Esophagus muscularis mucosa (tissue), 4 donors: ENCODE results near the gene KCP. TPM values are rescaled to one million over a fixed set of nuclear protein-coding genes. Genes with fewer than 3 reads are reported as not detected.
A peak's percentile ranks its signal among the peaks of the same experiment; 100 is the strongest.
"Not testable (repeated sequence)": the region's sequence is repeated elsewhere in the genome, so short reads cannot be mapped to it uniquely, and the experiment has no call there.

Experiments
- DNase-seq: peaks from one replicate; pipeline ENCODE4 v3.0.0-alpha.2; 2017; ENCODE audit errors: extremely low spot score
- H3K27ac ChIP-seq, 4 donors: fragments of 200-600 bp; sonication (generic); replicated peaks in 1 of 4; 1 replicate in 3 of 4; 2 replicates in 1 of 4; pipeline ENCODE4 v1.5.1; 2016 to 2019; ENCODE audit warnings: mild to moderate bottlenecking in 1 of 4
- H3K27me3 ChIP-seq, 4 donors: fragments of 200-600 bp; sonication (generic); one replicate each; pipeline versions ENCODE4 v1.5.1 to v1.6.0; 2016 to 2019
- H3K36me3 ChIP-seq, 4 donors: fragments of 200-600 bp; sonication (generic); one replicate each; pipeline ENCODE4 v1.5.1; 2016 to 2019
- H3K4me1 ChIP-seq, 4 donors: fragments of 200-600 bp; sonication (generic); one replicate each; pipeline ENCODE4 v1.5.1; 2016 to 2019
- H3K4me3 ChIP-seq, 4 donors: fragments of 200-600 bp; sonication (generic); 1 replicate in 2 of 4; 2 replicates in 2 of 4; pipeline ENCODE4 v1.5.1; 2016 to 2019; ENCODE audit warnings: mild to moderate bottlenecking in 4 of 4, moderate library complexity in 1 of 4
- H3K9me3 ChIP-seq, 4 donors: fragments of 200-600 bp; sonication (generic); 1 replicate in 3 of 4; 2 replicates in 1 of 4; pipeline ENCODE4 v1.5.1; 2016 to 2019
- EP300 ChIP-seq: sonication (generic); formaldehyde crosslinking; IDR thresholded peaks from one replicate; pipeline ENCODE4 v1.6.1; 2017; ENCODE audit warnings: antibody characterized with exemption
- POLR2A ChIP-seq: fragments of 450-650 bp; IDR thresholded peaks from one replicate; pipeline ENCODE4 v1.6.1; 2017; ENCODE audit warnings: antibody characterized with exemption, moderate library complexity, mild to moderate bottlenecking, low read depth
- POLR2AphosphoS5 ChIP-seq, 2 donors: sonication (generic); formaldehyde crosslinking; IDR thresholded peaks; one replicate each; pipeline ENCODE4 v1.6.1; 2017; ENCODE audit warnings: antibody characterized with exemption in 2 of 2
- WGBS: methylation state at CpG from one replicate; pipeline ENCODE4 v1.1.5; 2018; 5-methylcytosine and 5-hydroxymethylcytosine counted together
- intact Hi-C: fragments of 100-400 bp; cut with DNase I; formaldehyde crosslinking; loops from one replicate; pipeline ENCODE4 v1.15.1; 2023
- total RNA-seq, 4 donors: library from RNA; depleted of rRNA; stranded (reverse); fragments of >200 nt; gene quantifications; one replicate each; pipeline versions ENCODE4 v1.1.0 to v1.2.1, GENCODE V29; 2016
- TF ChIP-seq, protein P1 (sequence below), 3 experiments: fragments of 200-600 bp in 2 of 3; fragments of 450-650 bp in 1 of 3; sonication (generic) in 2 of 3; IDR thresholded peaks; one replicate each; pipeline ENCODE4 v1.5.1; 2017 to 2019; ENCODE audit warnings: antibody characterized with exemption in 3 of 3, mild to moderate bottlenecking in 2 of 3, moderate library complexity in 1 of 3

Gene KCP
- total RNA-seq, 4 donors from 2014 or later = 0.13 to 0.66 (median 0.29) TPM; not detected in 1

DNA sequence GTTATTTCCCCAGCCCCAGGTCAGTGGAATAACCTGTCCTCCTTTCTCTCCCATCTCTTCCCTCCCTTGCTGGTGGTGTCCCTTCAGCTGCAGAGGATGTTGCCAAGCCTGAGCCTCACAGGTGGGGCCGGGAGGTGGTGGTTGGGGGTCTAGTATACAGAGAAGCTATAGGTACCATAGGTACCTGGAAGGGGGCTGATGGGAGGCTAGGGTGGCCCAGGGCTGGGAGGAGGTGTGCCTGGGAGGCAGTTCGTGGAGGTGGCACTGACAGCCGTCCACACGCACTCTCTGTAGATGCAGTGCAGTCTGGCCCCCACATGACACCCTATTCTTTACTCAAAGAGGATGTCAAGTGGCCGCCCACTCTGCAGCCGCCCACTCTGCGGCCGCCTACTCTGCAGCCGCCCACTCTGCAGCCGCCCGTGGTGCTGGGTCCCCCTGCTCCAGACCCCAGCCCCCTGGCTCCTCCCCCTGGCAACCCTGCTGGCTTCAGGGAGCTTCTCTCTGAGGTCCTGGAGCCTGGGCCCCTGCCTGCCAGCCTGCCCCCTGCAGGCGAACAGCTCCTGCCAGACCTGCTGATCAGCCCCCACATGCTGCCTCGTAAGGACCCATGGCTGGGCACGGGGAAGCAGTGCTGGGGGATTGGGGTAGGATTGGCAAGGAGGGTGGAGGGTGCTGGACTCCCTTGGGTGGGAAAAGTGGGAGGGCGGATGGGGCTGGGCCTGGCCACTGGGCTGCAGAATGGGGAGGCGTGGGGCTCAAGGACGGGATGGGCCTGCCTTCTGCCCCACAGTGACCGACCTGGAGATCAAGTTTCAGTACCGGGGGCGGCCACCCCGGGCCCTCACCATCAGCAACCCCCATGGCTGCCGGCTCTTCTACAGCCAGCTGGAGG lies 36.7 kb upstream of the KCP start:
- H3K4me1 ChIP-seq = no peaks in the 10 kb centered on the region
- TF ChIP-seq EP300 (no peak), POLR2AphosphoS5 (IDR thresholded peaks at IDR 0.05) (no peak), POLR2A (no peak)
- TF ChIP-seq, protein P1, sequence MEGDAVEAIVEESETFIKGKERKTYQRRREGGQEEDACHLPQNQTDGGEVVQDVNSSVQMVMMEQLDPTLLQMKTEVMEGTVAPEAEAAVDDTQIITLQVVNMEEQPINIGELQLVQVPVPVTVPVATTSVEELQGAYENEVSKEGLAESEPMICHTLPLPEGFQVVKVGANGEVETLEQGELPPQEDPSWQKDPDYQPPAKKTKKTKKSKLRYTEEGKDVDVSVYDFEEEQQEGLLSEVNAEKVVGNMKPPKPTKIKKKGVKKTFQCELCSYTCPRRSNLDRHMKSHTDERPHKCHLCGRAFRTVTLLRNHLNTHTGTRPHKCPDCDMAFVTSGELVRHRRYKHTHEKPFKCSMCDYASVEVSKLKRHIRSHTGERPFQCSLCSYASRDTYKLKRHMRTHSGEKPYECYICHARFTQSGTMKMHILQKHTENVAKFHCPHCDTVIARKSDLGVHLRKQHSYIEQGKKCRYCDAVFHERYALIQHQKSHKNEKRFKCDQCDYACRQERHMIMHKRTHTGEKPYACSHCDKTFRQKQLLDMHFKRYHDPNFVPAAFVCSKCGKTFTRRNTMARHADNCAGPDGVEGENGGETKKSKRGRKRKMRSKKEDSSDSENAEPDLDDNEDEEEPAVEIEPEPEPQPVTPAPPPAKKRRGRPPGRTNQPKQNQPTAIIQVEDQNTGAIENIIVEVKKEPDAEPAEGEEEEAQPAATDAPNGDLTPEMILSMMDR (IDR thresholded peaks at IDR 0.05) = no peak
- 91% methylated on average over 4 of the region's 22 CpGs for WGBS
- H3K4me3 ChIP-seq = no peak overlapping the region
- peak; percentile 77 for DNase-seq
- intact Hi-C loops = no loop called here
- no peaks in the 10 kb centered on the region for H3K9me3 ChIP-seq
- peaks cover 0 to 7% (median 0%) of the 10 kb centered on the region in 4 donors for H3K27me3 ChIP-seq
- H3K36me3 ChIP-seq = peaks cover 0 to 13% (median 2%) of the 10 kb centered on the region in 4 donors
- H3K27ac ChIP-seq = no peak overlapping the region

DNA sequence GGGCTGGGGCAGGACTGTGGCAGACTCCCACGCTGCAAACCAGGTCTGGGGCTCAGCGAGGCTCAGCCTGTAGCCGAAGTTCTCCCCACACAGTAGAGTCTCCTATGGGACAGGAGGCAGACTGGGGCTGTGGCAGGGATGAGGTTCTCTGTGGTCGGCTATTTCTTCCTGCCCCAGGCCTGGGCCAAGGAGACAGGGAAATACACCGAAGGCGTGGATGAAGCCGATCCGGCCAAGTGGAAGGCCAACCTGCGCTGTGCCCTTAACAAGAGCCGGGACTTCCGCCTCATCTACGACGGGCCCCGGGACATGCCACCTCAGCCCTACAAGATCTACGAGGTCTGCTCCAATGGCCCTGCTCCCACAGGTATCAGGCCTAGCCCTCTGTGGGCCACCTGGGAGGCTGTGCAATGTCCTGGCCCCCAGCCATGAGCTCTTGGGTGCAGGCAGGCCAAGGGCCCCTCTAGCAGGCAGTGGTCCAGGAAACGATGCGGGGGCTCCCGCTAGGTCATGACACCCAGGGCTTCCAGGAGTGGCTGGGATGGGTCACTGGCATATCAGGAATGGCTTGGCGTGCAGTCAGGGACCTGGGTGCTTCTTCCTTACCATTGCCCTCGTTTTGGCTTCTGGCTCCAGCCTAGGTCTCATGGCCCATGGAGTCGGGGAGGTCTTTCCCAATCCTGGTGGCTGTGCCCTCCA lies 35.3 kb upstream of the KCP start:
- TF ChIP-seq, protein P1 (IDR thresholded peaks at IDR 0.05) = no peak
- DNase-seq = peak; percentile 89
- WGBS = 86% methylated on average over 21 of the region's 21 CpGs
- H3K27me3 ChIP-seq = peaks cover 0 to 21% (median 0%) of the 10 kb centered on the region in 4 donors
- H3K27ac ChIP-seq = no peak overlapping the region
- intact Hi-C loops = no loop called here
- H3K4me3 ChIP-seq = no peak overlapping the region
- H3K36me3 ChIP-seq = peaks cover 0 to 3% (median 1%) of the 10 kb centered on the region in 4 donors
- H3K4me1 ChIP-seq = no peaks in the 10 kb centered on the region
- H3K9me3 ChIP-seq = no peaks in the 10 kb centered on the region

DNA sequence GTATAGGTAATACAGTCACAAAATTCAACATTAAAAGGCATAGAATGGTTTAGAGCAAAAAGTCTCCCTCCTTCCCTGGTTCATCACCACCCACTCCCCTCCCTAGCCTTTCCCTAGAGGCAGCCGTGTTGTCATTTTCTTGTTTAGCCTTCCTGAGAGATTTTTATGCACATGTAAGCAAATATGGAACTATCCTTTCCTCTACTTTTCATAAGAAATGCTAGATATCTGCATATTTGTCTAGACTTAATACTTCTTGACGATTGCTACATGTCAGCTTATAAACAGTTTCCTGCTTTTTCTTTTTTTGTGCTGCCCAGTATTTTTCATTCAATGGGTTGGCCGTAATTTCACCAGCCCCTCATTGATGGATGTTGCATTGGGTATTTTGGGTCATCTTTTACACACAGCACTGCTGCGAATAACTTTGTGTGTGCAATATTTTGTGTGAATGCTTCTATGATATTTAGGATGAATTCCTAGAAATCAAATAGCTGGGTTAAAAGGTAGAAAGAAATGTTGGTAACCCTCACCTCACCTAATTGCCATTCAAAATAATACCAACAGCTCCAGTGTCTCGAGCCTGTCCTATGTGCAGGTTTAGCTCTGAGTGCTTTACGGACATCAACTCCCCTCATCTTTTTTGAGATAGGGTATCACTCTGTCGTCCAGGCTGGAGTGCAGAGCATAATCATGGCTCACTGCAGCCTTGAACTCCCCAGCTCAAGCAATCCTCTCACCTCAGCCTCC lies 34.2 kb upstream of the KCP start:
- H3K9me3 ChIP-seq = no peaks in the 10 kb centered on the region
- H3K27me3 ChIP-seq = peaks cover 0 to 33% (median 0%) of the 10 kb centered on the region in 4 donors
- H3K27ac ChIP-seq = no peak overlapping the region
- H3K36me3 ChIP-seq = peaks cover 0 to 3% (median 1%) of the 10 kb centered on the region in 4 donors
- peak; percentile 50 for DNase-seq
- intact Hi-C loops = no loop called here
- no peaks in the 10 kb centered on the region for H3K4me1 ChIP-seq
- H3K4me3 ChIP-seq = no peak overlapping the region
- WGBS = 79% methylated on average over 7 of the region's 7 CpGs
- TF ChIP-seq POLR2A (no peak), POLR2AphosphoS5 (IDR thresholded peaks at IDR 0.05) (no peak), EP300 (no peak)
- TF ChIP-seq, protein P1 (IDR thresholded peaks at IDR 0.05) = no peak

DNA sequence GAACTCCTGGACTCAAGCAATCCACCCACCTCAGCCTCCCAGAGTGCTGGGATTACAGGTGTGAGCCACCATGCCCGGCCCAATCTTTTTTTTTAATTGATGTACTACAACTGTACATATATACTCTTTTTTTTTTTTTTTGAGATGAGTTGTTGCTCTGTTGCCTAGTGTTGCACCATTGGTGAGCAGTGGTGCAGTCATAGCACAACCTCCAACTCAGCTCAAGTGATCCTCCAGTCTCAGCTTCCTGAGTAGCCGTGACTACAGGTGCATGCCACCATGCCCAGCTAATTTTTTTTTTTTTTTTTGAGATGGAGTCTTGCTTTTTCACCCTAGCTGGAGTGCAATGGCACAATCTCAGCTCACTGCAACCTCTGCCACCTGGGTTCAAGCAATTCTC lies 32.7 kb upstream of the KCP start:
- intact Hi-C loops, H3K36me3 ChIP-seq: not testable (repeated sequence)

More for the DNA sequence above, 32.7 kb upstream of the KCP start:
- peaks cover 7 to 10% (median 9%) of the 10 kb centered on the region in 4 donors for H3K4me1 ChIP-seq
- H3K27me3 ChIP-seq = peaks cover 0 to 47% (median 1%) of the 10 kb centered on the region in 4 donors
- not testable (repeated sequence) for H3K4me3 ChIP-seq, DNase-seq, H3K27ac ChIP-seq, H3K9me3 ChIP-seq
- 94% methylated on average over 2 of the region's 2 CpGs for WGBS
